Measurements from ENCODE around the gene CNIH2.

Gene CNIH2

GRCh38 chr11:66333220-66333877 is 55.4 kb downstream of the CNIH2 start:
- no peak for DNase-seq

All from activated T-cell treated with anti-CD3 and anti-CD28 coated beads, Interleukin-2, amount 50 U/mL, for 1 hour (primary cell).